HG03095 (cell line): ENCODE results near the gene SYP.
"Not testable (repeated sequence)": the region's sequence is repeated elsewhere in the genome, so short reads cannot be mapped to it uniquely, and the experiment has no call there.

Experiments used
- ATAC-seq: cut with Tn5 transposase; IDR thresholded peaks from one replicate; pipeline ENCODE4 v1.9.1; 2021; ENCODE audit warnings: moderate library complexity; ENCODE audit not compliant: unreplicated experiment

Gene SYP

DNA sequence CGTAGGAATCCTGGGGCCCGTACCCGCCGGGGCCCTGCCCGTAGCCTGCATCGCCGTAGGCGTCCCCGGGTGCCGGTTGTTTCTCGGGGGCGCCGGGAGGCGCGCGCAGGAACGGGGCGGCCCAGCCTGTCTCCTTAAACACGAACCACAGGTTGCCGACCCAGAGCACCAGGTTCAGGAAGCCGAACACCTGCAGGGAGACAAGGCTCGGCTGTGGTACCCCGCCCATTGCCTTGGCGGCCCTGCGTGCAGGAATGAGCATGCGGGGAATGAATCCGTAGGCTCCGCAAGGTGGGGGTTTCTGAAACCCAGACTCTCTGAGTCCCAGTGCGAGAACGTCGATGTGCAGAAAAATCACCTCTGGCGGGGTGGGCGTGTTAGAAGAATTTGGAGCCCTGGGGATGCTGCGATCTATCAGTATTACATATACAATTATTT lies 8.4 kb downstream of the SYP start:
- ATAC-seq: peak; percentile 22

DNA sequence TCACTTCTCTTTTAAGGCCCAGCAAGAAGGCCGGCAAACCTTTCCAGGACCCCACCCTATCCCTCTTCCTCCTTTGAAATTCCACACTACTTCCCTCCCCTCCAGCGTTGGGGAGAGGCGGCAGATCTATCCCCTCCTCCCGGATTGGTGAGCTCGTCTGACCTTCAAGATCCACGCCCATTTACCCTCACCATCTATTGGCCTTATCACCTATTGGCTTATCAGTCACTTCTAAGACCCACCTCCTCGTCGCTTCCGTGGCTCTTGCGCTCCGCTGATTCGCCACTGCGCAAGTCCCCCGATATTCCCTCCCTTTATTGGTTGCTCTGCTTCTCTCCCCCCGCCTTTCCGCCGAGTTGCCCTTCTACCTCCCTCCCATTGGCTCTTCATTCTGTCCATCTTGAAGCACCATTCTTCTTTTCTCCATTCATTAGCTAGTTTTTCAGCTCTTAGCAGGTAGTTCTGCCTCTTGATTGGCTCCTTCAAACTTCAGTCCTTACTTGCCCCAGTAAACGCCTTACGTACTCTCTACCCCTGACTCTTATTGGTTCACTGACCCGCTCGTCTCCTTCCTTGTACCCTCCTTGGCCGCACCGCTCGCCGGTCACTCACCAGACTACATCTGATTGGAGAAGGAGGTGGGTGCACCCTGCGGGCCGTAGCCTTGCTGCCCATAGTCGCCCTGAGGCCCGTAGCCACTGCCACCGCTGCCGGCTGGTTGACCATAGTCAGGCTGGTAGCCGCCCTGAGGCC lies 9.0 kb downstream of the SYP start:
- ATAC-seq: peak; percentile 88

DNA sequence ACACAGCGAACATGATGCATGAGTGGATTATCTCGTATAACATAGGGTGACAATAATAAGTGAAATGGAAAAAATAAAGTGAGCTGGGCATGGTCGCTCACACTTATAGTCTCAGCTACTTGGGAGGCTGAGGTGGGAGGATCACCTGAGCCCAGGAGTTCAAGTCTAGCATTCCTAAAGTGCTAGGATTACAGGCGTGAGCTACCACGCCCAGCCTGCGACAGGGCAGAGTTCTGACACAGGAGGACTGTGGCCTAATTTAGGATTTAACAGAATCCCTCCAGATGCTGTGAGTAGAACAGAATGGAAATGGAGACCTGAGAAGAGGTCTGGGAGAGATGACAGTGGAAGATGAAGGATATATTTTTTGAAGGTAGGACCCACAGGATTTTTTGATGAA lies 10.4 kb downstream of the SYP start:
- ATAC-seq: no peak

DNA sequence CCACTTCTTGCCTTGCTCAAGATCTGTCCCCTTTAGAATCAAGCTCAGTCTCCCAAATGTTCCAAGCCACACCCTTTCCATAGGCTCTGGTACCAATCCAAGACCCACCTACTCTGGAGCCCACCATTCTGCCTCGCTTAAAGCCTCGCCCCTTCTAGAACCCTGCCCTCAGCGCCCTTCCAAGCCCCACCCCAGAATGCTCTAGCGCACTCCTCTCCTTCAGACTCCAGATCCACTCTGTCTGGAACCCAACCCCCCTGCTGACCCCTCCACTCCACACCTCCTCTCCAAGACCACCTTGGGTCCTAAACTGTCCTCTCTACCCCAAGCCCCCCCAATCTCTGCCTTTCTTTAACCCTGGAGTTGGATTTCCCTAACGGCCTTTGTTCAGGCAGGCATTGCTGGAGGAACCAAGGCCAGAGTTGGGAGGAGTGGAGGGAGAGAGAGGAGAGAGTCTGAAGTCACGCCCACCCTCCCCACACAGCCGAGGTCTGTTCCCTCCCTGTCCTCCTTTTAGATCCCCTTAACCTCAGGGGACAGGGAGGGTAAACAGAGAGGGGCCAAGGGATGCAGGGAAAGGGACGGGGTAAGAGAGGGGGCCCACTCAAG lies 11.4 kb downstream of the SYP start:
- ATAC-seq: no peak

DNA sequence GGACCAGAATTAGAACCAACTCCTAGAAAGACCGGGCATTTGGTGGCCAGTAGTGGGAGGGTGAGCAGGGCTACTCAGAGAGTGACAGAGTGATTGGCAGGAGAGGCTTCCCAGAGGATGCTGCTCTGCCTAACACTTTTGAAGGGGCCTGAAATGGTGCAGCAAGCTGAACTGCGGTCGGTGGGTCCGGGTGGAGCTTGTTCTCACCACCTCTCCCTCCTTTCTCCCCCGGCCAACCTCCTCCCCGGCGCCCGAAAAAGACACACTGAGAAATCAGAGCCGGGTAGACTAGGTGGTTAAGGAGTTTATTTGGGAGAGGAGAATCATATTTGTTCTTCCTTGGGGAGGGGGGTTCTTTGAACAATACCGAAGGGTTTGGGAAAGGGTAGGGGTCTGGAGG lies 12.5 kb downstream of the SYP start:
- ATAC-seq: no peak

DNA sequence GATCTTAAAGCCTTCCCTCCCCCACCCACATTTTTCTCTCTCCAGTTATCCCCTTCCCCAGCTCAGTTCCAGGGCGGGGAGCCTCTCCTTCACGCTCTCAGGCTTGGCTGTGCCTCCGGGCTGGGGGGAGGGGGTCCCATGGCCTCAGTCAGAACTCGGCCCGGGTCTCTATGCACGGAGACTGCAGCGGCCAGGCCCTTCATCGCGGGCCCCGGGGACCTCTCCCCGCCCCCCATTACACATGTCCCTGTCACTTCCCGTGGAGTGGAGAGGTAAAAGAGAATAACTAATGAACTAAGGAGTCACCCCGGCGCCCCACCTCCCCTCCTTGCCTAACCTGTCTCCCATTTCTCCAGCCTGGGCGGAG lies 13.0 kb downstream of the SYP start:
- ATAC-seq: no peak

DNA sequence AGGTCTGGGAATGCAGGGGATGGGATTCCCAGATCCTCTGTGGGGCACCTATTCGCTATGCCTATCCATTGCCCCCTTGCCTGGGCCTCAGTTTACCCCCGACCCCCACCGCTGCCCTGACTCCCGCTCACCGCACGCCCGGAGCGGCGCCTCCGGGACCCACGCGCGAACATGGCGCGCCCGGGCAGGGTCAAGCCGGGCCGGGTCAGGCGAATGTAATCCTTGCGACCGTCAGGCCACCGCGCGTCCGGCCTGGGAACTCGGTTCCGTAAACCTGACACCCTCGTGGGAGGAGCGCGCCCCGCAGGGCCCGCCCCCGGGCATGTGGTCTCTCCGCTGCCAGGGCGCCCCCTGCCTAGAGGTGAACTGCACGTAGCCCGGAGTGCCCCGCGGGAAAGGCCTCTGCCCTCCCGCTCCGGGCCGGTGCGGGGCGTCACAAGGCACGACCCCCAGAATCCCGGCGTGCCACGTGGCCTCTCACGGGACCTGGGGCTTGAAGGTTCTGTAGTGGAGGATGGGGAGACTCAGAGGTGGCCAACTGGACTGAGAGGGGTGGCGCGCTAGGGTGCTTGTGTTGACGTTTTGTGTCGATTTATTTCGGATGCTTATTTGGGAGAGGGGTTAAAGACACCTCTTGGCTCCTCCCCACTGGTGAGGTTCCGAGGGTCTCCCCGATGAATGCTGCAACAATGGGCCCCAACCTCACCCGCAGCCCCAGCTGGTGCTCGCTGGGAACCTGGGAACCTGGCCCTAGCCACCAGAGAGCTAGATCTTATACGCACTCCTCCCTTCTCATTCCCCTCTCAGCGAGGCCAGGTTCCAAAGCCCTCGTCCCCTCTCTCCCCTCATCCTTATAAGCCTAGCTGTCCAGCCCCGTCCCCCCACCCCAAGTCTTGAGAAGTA lies 13.6 kb downstream of the SYP start, which contains the start of gene PRICKLE3:
PRICKLE3 (minus strand) TSS at position 249 of the 903 bp plus-strand sequence; CDS start at position 173, 76 bp downstream.
- no peak for ATAC-seq

DNA sequence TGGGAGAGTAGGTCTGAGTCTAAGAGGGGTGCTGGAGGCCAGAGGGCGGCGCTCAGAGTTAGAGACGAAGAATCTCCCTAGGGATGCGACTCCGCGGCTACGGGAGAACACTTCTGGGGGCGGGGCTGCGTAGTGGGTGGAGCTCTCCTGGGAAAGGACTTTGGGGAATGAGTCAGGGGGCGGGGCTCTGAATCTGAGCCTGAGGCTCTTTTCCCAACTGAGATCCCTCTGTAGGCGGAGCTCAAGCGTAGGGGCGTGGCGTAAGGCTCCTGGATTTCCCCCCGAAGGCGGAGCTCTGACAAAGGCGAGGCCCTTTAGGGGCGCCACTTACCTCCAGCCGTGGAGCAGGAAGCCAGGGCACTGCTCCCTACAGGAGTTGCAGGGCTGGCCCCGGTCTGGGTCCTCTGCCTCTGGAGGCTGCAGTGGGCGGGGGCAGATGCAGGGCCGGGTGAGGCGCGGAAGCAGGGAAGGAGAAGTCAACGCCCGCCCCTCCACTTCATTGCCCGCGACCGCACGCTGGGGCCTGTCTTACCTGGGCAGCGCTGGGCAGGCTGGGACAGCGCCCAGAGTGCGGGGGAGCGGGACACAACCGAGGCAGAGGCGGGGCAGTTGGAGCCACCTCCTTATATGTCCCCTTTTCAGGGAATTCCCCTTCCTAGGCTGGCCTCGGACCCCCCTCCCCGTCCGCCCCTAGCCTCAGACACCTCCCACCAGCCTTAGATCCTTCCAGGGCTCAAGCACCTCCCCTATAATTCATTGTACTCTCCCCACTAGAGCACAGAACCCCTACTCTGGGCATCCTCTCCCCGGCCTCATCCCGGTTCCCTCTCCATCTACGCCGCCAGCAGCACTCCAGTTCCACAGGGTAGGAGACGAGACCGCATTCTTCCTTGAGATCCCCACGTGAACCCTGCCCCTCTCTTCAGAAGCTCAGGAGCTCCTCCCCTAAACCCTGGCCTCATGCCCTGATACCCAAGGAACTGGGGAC lies 15.4 kb downstream of the SYP start:
- peak; percentile 45 for ATAC-seq

DNA sequence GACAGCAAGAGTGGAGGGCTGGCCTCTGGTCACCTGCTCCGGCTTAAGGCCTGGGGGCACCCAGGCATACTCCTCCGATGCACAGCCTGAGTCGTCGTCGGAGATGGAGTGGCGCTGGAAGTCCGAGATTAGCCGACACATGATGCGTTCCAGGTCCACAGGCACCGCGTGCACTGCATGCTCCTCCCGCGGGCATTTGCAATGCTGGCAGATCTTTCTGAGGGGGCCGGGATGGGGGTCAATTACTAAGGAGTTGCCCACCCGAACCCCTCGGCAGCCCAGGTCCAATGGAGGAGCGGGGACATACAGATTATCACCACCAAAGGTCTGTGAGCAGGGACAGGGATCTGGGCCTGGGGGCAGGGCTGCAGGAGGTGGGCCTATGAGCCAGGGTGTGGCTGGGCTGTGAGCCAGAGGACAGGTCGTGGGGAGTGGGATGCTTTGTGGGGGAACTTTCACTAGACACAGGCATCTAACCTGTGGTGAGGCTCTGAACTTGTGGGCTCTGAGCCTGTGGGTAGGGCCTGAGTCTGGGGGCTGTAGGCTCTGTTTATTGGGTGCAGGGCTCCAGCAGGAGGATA lies 16.2 kb downstream of the SYP start:
- no peak for ATAC-seq

DNA sequence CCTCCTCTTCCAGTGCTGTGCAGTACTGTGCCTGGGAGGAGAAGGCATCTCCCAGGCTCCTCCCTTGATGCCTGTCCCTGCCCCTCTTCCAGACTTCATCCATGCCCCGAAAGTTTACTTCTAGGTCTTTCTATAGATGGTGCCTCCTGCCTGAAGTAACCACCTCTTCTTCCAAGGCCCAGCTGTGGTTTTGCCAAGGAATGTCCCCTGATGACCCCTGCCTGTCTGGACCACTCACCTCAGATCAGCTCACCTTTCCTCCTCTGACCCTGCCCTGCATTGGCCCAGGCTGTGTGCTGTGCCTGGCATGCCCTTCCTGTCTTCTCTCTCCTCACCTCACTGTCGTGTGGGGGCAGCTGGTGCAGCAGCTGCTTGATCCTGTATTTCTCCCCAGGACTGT lies 20.6 kb downstream of the SYP start:
- no peak for ATAC-seq

DNA sequence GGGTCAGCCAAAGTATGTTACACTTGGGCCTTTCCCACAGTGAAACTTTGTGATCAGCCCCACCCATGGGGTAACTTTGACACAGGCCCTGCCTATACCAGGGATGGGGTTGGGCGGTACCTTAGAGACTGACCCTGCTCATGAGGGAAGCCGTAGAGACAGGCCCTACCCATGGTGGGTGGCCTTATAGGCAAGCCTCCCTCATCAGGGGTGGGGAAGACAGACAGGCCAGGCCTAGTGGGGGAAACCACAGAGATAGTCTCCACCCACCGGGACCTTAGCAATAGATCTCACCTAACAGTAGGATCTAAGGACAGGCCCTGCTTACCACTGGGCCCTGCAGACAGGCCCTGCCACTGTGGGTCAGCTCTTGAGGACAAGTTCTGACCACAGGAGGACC lies 21.5 kb downstream of the SYP start:
- ATAC-seq: no peak

DNA sequence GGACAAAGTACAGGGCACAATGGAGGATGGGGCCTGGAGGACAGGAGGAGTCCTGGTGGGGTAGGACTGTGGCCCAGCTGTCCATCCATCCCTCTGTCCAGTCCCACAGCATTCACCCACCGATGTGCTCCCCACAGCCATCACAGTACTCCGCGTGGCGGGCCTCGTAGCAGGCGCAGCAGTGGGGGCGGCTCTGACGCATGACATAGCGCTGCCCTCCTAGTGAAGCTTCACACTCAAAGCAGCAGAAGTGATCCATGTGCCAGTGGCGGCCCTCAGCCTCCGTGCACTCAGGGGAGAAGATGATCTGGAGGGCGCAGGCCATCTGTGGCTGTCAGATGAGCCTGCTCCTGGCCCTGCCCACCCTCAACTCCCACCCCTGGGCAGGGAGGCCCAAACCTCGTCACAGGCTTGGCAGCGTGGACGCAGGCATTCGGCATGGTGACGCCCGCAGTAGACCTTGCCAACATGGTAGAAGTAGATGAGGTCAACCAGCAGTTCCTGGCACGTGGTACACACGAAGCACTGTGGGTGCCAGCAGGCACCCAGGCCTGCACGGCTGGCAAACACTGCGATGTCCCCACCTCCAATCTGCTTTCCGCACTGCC lies 22.0 kb downstream of the SYP start:
- no peak for ATAC-seq

DNA sequence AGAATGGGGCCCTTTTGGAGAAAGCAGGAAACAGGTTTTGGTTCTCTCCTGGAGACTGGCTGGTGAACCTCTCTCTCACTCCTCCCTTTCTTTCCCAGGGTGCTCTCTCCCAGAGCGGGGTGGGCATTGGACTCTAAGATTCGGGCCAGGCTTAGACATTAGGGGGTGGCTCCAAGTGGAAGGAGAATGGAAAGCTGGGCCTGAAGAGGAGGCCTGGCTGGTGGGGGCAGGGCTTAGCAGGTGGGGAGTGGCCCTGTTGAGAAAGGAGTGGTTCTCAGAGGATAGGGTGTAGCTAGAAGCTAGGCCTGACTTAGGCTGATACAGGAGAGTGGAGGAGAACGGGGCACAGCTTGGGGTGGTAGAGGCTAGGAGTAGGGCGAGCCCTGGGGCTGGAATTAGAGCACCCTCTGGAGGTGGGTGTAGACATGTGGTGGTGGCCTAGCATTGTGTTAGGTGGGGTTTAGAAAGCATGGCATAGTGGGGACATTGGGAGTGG lies 22.6 kb downstream of the SYP start:
- no peak for ATAC-seq

DNA sequence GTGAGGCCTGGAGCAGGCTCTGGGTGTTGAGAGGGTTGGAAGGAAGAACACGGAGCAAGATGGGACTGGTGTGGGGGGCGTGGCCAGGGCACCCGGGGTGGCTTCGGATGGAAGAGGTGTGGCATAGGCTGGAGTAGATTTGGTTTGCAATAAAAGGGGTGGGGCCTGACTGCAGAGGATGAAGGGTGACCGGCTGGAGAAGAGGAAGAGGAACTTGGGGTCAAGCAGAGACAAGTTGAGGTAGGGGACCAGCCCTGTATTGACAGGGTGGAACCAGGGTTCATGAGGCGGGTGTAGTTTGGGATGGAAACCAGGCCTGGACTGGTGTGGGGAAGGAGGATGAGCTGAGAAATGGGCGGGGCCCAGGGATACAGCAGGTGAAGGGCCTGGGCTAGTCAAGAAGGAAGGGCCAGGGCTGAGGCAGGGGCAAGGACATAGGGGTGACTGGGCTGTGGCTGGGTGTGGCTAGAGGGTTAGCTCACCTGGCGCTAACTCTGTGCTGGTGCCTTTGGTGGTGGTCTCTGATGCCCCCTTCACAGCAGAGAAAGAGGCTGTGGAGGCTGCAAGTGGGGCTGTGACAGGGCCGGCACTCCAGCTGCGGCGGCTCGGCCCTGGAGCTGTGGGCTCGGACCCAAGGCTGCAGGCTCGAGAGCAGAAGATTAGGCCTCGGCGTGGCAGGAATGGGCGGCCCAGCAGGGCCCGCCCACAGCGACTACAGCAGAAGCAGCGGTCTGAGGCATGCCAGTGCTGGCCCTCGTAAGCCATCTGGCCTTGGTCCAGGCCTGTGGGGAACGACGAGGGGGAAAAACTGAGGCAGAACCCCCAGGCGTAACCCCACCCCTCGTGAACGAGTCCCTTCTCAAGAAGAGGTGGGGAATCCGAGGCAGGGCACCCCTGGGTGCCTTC lies 23.3 kb downstream of the SYP start:
- no peak for ATAC-seq

DNA sequence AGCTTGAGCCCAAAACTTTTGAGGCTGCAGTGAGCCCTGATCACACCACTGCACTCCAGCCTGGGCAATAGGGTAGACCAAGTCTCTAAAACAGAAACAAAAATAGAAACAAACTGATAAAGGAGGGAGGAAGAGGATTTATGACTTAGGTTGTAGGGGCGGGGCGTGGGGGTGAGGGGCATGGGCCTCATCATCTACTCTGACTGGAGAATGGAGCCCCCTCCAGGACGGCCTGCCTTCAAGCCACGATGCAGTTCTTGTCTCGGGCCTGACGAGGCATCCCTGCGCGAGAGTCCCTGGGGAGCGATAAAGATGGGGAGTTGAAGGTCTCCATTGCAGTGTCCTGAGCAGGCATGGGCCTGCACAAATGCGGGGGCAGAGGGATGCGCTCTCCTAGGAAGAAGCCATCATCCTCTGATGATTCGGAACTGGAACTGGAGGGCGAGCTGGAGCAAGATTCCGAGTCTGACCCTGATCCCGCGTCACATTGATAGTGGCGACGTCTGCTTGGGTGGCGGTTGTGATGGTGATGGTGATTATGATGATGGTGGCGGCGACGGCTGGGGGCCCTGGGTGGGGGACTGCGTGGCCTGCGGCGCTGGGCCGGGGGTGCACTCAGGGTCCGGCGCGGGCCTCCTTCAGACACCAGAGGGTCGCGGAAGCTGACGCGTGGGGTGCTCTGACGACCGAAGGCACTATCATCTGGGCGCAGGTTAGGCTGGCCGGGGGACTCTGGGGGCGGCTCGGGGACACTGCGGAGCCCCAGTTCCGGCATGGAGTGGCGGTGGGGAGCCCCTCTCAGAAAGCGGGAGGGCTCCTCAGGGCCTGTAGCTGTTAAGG lies 24.3 kb downstream of the SYP start:
- no peak for ATAC-seq

DNA sequence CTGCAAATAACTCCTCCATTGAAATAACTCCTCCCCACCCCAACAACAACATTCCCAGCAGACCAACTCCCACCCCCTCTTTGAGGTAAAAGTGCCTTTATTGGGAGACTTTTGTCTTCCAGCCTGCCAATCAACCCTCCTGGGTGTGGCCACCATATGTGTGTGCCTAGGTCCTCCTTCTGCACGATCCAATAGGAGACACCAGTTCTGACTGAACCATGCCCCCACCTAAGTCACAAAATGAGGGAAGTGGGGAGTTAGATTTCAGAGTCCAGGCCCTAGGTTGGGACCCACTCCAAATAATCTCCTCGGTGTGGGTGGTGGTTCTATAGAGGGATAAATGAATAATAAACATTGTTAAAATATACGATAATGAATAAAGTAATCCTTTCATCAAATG lies 25.3 kb downstream of the SYP start:
- no peak for ATAC-seq

DNA sequence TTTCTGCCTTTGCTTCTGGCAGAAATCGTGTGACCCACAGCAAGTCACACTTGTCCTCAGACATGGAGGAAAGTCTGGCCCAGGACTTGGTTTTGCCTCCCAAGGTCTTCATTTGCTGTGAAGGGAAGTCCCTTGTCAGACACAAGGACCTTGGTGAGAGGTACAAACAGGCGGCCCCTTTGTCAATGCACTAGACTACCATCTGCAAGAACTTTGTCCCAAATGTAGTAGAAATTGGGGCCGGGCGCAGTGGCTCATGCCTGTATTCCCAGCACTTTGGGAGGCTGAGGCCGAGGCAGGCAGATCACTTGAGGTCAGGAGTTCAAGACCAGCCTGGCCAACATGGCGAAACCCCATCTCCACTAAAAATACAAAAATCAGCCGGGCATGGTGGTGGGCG lies 26.4 kb downstream of the SYP start:
- ATAC-seq: not testable (repeated sequence)
